HTERT RPE-1 (cell line): ENCODE results near the gene SCN1B.
"Not testable (repeated sequence)": the region's sequence is repeated elsewhere in the genome, so short reads cannot be mapped to it uniquely, and the experiment has no call there.

ENCODE experiments used
- in situ Hi-C: fragments of 300-500 bp; cut with MboI; formaldehyde crosslinking; loops from 4 replicates; pipeline ENCODE4 v1.14.3; 2020; ENCODE audit warnings: low sequenced_read_pairs

SCN1B gene

DNA sequence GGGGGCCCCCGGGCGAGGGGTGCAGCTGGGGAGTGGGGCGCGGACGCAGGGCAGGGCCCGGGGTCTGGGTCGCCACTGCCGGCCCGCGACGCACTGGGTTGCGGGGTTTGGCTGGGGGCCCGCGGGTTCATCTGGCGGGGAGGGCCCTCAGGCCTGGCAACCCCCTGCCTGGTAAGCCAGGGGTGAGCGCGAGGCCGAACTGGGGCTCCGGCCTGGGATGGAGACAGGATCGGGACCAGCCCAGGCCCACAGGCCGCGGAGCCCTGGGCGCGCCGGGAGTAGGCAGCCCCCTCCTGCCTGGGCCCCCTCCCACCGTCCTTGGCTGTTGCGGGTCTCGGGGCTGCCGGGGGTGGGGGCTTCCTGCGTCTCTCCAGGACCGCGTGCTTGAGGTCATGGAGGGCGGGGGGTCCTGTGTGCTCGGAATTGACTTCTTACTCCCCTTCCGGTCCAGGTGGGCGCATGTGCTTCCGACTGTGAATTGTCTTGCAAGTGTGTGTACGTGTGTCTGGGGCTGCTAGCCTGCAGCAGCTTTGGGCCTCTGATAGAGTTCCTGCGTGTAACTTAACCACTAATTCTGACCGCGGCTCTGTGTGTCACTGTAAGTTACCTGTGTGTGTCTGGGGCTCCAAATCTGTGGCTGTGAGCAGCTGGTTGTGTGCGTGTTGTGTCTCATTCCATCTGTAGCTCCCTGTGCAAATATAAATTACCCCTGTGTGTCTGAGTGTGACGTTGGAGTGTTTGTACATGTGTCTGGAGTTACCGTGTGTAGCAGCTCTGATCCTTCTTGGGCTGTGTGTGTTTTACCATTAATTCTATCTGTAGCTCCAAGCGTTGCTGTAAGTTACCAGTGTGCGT lies 29.4 kb upstream of the SCN1B start:
- in situ Hi-C loops = no loop called here

DNA sequence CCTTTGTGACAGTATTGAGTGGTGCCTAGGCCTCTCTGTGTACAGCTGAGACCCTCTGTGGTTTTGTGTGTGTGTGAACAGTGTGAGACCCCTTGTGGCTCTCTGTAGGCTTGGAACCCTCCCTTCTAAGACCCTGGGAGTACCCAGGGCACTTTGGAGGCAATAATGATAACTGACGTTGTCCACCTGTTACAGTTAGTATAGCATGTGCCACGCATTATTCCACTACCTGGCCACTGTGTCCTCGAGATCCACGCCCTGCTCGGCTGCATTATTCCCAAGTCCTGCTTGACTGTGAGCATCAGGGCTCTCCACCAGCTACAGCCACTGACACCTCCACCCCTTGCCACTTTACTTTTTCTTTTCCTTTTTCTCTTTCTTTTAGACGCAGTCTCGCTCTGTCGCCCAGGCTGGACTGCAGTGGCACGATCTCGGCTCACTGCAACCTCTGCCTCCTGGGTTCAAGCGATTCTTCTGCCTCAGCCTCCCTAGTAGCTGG lies 28.2 kb upstream of the SCN1B start:
- in situ Hi-C loops = no loop called here

DNA sequence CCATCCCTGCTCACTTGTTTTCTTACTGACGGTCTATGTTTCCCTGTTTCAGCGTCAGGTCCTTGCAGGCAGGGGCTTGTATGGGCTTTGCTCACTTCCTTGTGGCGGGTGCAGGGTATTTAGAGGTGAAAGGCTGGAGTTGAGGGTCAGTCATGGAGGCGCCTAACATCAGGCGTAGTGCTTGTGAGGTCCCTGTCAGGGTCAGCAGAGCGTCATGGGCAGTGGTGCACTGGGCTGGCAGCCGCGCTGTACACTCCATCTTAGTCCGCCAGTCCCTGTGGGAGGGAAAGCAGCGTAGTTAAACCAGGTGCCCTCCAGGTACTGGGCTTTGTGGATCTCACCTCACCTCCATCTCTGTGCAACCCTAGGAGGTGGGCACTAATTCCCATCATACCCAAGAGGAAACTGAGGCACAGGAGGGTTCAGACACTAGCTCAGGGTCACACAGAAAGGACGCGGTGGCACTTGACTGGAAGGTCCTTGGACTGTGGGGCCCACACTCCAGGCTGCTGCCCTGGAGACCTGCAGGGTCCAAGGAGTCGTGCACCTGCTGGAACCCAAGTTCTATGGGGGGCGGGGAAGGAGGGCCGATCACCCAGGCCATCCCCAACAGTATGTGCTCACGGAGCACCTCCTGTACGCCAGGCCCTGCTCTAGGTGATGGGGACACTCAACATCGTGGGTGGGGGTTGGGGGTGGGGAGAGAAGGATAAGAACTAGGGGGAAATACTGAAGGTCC lies 25.6 kb upstream of the SCN1B start:
- in situ Hi-C loops = no loop called here

DNA sequence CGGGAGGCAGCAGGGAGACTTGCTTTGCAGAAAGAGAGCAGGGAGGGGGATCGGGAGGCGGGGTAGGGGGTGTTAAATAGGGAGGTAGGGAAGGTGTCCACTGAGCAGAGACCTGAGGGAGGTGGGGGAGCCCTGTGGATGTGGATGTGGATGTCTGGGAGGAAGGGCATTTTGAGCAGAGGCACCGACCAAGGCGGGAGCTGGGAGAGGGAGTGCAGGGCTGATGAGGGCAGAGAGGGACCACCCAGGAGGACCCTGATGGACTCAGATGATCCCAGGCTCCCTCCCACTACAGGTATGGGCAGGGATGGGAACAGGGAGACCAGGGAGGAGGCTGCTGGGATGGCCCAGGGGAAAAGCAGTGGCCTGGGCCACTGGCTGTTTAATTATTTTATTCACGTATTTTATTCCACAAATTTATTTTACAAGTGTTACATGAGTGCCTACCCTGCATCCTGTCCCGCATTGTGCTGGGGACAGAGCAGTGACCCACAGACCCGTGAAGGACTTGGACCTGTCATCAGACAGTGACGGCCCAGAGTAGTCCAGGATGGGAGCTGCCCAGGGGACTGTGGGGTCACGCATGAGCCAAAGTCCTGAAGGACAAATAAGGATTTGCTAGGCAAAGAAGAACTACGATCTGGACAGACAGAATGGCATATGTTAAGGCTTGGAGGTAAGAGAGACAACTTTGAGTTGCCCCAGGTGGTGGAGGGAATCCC lies 24.9 kb upstream of the SCN1B start:
- in situ Hi-C loops = no loop called here

DNA sequence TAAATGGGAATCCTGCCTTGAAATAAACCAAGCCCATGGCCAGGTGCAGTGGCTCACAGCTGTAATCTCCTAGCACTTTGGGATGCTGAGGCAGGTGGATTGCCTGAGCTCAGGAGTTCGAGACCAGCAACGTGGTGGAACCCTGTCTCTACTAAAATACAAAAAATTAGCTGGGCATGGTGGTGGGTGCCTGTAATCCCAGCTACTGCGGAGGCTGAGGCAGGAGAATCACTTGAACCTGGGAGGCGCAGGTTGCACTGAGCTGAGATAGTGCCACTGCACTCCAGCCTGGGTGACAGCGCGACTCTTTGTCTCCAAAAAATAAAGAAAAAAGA lies 24.3 kb upstream of the SCN1B start:
- in situ Hi-C loops = not testable (repeated sequence)

DNA sequence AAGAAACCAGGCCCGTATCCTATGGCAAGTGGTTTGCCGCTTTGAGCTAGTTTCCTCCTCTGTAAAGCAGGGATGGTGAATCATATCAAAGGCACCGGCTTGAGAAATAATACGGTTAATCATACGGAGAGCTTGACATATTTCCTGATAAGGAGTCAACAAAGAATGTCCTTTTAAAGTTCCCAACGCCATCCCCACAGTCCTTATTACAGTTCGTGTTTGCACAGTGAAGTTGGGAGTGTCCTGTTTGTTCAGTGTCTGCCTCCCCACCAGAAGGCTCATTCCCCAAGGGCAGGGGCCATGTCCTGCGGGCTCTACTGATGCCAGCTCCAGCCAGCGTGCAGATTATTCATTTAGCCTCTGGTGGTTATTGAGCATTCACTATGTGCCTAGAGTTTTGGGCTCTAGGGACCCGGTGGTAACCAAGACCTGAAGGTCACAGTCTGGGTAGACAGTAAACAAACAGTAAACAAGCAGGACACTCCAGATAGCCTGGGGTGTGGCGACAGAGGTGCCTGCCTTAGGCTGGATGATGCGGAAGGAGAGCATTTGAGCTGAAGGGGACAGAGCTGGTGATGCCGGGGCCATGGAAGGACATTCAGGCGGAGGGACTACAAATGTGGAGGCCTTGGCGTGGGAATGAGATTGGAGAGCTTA lies 23.8 kb upstream of the SCN1B start:
- in situ Hi-C loops = no loop called here

DNA sequence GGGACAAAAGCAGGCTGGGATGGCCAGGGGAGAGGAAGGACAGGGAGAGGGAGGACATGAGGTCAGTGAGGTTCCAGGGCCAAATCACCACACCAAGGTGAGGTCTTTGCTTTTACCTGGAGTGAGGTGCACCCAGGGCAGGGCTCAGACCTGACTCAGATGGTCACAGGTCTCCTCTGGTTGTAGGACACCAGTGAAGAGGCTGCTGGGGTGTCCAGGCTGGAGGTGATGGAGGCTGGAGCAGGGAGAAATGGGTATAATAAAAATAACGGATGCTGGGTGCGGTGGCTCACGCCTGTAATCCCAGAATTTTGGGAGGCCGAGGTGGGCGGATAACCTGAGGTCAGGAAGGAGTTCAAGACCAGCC lies 23.3 kb upstream of the SCN1B start:
- in situ Hi-C loops = no loop called here

DNA sequence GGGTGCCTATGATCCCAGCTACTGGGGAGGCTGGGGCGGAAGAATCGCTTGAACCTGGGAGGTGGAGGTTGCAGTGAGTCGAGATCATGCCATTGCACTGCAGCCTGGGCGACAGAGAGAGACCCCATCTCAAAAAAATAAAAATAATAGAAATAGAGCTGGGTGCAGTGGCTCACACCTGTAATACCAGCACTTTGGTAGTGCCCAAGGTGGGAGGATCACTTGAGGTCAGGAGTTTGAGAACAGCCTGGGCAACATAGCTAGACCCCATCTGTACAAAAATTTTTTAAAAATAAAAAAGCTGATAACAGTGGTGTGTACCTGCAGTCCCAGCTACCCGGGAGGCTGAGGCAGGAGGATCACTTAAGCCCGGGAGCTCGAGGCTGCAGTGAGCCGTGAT lies 22.8 kb upstream of the SCN1B start:
- in situ Hi-C loops = not testable (repeated sequence)

DNA sequence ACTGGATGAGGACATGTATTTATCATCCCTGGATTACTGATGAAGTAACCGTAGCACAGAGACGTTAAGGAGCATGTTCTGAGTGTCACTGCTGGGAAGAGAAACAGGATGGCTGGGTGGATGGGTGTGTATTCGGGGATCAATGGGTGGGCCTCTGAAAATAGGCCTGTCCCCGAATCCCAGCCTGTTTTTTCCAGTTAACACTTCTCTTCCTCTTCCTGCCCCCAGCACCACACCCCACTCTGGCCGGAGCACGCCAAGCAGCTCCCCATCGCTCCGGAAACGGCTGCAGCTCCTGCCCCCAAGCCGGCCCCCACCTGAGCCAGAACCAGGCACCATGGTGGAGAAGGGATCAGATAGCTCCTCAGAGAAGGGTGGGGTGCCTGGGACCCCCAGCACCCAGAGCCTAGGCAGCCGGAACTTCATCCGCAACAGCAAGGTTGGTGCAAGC lies 21.4 kb upstream of the SCN1B start:
- in situ Hi-C loops = no loop called here

DNA sequence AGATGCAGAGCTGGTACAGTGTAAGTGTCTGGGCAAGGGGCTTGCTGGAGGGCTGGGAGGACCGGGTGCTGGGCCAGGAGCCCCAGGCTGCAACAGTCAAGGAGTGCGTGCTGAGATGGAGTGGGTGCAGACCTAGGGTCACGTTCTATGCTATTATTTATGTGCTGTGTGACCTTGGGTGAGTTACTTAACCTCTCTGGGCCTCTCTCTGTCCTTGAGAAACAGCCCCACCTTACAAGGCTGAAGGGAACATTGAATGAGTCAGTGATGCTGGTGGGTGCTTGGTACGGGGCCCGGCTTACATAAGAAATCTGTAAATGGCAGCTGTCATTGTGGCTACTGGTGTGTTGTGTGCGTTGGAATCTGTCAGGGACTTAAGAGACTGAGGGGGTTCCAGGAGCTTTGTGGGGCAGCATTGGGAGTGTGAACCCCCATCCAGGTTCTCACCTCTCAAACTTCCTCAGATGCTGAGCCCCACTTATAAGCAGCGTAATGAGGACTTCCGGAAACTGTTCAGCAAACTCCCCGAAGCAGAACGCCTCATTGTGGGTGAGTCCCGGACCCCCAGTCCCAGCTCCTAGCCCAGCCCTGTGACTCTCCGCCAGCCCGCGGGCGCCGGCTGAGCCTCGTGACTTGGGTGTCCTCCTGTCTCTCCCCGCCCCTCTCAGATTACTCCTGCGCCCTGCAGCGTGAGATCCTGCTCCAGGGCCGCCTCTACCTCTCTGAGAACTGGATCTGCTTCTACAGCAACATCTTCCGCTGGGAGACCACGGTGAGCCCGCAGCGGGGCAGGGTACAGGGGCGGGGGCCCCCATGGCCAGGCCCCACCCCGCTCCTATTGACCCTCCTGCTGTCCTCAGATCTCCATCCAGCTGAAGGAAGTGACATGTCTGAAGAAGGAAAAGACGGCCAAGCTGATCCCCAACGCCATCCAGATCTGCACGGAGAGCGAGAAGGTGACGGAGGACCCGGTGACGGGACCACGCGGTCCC lies 20.6 kb upstream of the SCN1B start:
- in situ Hi-C loops = no loop called here

DNA sequence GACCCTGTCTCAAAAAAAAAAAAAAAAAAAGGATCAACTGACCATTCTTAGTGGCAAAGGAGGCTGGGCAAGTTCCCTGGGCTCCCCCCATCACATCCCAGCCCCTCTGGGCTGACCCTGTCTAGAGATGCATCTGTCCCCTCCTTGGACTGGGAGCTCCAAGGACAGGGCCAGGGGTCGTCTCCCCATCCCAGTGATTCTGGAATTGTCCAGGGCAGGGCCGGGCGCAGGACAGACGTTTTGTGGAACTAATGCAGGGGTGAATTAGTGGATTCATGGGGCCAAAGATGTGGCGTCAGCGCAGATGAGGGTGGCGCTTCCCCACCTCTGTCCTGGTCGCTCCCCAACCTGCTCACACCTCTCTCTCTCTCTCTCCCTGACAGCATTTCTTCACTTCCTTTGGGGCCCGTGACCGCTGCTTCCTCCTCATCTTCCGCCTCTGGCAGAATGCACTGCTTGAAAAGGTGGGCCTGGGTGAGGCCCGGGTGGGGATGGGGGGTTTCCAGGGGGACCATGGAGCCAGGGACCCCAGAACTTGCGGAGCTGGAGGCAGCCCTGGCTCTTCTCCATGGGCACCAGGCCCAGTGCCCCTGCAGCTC lies 19.1 kb upstream of the SCN1B start:
- in situ Hi-C loops = no loop called here

DNA sequence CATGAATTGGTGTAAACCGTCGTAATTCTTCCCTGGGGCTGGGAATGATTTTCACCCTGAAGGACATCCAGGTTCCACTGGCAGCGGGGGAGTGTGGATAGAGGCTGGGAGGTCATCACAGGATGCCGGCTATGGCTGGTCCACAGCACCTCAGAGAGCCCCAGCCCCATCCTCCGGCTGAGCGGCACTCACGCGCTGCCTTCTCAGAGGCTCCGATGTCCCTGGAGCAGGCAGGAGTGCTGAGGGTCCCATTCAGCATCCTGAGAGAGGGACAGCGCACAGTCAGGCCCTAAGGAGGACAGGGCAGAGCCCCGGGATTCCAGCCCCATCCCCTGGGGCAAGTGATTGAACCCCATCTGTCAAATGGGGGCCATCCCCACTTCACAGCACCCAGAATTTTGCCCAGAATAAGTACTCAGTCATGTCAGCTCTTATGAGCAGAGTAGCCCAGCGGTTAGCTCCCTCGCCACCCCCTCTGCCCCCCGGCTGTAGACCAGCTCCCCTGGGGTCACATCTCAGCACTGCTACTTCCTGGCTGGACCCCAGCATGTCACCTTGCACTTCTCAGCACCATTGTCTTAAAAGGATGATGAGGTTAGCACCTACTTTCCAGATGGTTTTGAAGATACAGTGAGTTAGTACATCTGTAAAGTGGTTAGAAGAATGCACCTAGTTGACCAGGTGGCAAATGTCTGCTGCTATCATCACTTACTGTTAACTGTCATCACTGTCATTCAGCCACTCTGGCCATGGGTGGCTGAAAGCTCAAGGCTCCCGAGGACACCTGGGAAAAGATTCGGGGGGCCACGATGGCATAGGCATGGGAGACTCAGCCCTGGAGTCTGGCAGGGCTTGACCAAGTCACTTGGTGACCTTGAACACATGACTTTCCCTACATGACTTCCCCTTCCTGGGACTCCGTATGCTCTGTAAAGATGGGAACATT lies 18.3 kb upstream of the SCN1B start:
- in situ Hi-C loops = no loop called here

DNA sequence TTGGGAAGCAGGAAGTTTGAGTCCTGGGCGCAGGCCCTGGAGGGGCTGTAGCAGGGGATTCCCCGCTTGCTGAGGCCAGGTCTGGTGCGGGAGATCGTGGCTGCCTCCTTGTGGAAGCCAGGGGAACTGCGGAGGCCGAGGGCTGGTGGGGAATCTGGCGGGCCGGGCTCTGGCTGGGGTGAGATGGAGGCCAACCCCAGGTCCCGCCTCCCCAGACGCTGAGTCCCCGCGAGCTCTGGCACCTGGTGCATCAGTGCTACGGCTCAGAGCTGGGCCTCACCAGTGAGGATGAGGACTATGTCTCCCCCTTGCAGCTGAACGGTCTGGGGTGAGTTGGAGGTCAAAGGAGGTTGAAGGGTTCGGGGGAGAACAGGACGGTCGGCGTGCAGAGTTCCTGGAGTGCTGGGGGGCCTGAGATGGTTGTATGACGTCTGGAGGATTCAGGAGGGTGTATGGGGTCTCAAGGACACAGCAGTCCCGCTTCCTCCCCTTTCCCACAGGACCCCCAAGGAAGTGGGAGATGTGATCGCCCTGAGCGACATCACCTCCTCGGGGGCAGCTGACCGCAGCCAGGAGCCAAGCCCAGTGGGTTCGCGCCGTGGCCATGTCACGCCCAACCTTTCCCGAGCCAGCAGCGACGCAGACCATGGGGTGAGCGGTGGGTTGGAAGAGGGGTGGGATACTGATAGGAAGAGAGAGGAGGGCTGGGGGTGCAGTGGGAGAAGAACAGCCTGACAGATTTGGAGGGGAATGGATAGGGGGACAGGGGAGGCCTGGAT lies 17.0 kb upstream of the SCN1B start:
- in situ Hi-C loops = no loop called here

DNA sequence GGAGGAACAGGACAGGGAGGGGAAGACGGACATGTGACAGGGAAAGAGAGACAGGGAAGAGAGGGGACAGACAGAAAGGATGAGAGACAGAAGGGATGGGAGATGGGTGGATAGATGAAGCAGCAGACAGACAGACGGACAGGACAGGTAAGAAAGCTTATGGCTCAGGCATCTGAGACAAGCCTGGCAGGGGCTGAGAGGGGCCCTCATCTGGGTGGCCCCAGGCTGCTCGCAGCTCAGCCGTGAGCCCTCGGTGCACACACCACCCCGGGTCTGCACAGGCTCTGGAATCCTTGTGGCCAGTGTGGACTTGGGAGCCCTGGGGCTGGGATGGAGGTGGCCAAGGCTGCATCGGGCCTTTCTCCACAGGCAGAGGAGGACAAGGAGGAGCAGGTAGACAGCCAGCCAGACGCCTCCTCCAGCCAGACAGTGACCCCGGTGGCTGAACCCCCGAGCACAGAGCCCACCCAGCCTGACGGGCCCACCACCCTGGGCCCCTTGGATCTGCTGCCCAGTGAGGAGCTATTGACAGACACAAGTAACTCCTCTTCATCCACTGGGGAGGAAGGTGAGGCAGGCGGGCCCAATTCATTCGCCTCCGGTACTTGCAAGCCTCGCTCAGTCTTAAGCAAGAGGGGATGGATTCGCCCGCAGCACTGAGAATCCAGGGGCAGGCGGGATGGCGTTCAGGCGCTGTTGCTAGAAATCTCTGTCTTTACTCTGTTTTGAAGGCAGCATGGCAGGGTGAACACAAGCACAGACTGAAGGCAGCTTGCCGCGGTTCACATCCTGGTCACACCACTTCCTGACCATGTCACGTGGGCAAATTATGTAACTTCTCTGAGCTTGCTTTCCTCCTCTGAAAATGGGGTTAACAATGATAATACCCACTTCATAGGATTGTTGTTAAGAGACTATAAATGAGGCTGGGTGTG lies 16.2 kb upstream of the SCN1B start:
- in situ Hi-C loops = no loop called here

DNA sequence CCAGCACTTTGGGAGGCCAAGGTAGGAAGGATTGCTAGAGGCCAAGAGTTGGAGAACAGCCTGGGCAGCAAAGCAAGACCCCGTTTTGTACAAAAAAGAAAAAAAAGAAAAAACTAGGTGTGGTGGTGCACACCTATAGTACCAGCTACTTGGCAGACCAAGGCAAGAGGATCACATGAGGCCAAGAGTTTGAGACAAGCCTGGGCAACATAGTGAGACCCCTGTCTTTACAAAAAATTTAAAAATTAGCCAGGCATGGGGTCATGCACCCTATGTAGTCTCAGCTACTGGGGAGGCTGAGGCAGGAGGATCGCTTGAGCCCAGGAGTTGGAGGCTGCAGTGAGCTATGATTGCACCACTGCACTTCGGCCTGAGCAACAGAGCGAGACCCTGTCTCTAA lies 15.5 kb upstream of the SCN1B start:
- in situ Hi-C loops = not testable (repeated sequence)

DNA sequence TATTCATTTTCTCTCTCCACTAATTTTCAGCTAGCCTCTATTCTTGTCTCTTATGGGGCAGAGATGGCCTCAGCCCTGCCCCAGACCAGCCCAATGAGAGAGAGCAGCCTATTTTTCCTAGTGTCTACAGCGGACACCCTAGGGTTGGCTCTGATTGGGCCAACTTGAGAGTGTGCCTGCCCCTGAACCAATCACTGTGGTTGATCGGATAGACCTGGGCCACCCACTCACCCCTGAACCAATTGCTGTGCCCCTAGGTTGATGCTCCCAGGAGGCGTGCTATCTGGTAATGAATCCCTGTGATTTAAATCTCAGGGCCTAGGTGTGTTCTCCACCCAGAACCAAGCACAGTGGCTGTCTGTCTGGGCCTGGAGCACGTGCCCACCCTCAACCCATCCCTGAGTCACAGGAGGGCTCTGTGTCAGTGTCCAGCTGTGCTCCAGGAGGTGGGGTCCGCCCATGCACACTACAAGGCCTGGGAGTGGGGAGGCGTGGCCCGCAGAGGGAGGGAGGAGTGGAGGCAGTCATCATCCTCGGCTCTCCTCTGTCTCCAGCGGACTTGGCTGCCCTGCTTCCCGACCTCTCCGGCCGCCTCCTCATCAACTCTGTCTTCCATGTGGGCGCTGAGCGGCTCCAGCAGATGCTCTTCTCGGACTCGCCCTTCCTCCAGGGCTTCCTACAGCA lies 14.9 kb upstream of the SCN1B start:
- in situ Hi-C loops = no loop called here
